Activated CD8-positive, alpha-beta memory T cell treated with anti-CD3 and anti-CD28 coated beads, Interleukin-2, amount 10 ng/mL, durations not matched to agents 7 days and 5 days (primary cell): ENCODE measurements around the gene MYL6B. TPM values are rescaled to one million over a fixed set of nuclear protein-coding genes. Genes with fewer than 3 reads are reported as not detected.
"Not testable (repeated sequence)": the region's sequence is repeated elsewhere in the genome, so short reads cannot be mapped to it uniquely, and the experiment has no call there.

Experiments used
- ATAC-seq: fragments of 150-1000 bp; cut with Tn5 transposase; one replicate; pipeline ENCODE4 v1.10.0; 2021; ENCODE audit warnings: moderate library complexity
- CTCF ChIA-PET: fragments of 350-600 bp; sonication (Branson Sonifier 250); formaldehyde crosslinking; loops from one replicate; lab custom pipeline; 2021; ENCODE audit warnings: antibody characterized with exemption; lab: Charles Lee
- DNase-seq: peaks from one replicate; pipeline ENCODE4 v3.0.0-alpha.2; 2020
- H3K27ac Mint-ChIP-seq: one replicate; pipeline ENCODE4 v1.8.0; 2021; ENCODE audit warnings: mild to moderate bottlenecking, mixed read lengths
- H3K27me3 Mint-ChIP-seq: one replicate; pipeline ENCODE4 v1.8.0; 2021; ENCODE audit warnings: mixed read lengths
- H3K36me3 Mint-ChIP-seq: one replicate; pipeline ENCODE4 v1.8.0; 2021; ENCODE audit warnings: mild to moderate bottlenecking, mixed read lengths
- H3K4me1 Mint-ChIP-seq: one replicate; pipeline ENCODE4 v1.8.0; 2021; ENCODE audit warnings: mixed read lengths
- H3K4me3 Mint-ChIP-seq: one replicate; pipeline ENCODE4 v1.8.0; 2021; ENCODE audit warnings: mild to moderate bottlenecking, moderate library complexity, mixed read lengths
- H3K9me3 Mint-ChIP-seq: one replicate; pipeline ENCODE4 v1.8.0; 2022; ENCODE audit warnings: low read depth, mixed read lengths
- total RNA-seq, 2 experiments: library from RNA; stranded (reverse); gene quantifications; one replicate each; pipeline ENCODE4 v1.2.3, GENCODE V29; 2021

Gene MYL6B
- total RNA-seq, 2 experiments from 2014 or later = 67.6 to 85.2 TPM

GRCh38 chr12:56193025-56193578, 40.7 kb downstream of the MYL6B start:
- no peaks in the 10 kb centered on the region for H3K27me3 Mint-ChIP-seq
- ATAC-seq (no peak), DNase-seq (peak; percentile 89)
- H3K4me3 Mint-ChIP-seq = no peak overlapping the region
- peaks cover 3% of the 10 kb centered on the region for H3K36me3 Mint-ChIP-seq
- CTCF ChIA-PET = interaction anchor here (0.7 to 6.7 kb wide), 10 partner anchors 12 to 271 kb away, joined by 3 to 151 read pairs (median 6); partner anchors contain the start of genes ANKRD52, ESYT1, RNF41 and ZC3H10
- H3K9me3 Mint-ChIP-seq = no peaks in the 10 kb centered on the region
- H3K27ac Mint-ChIP-seq = peak overlapping the region; percentile 67
- peaks cover 27% of the 10 kb centered on the region for H3K4me1 Mint-ChIP-seq

- H3K4me3 Mint-ChIP-seq, H3K9me3 Mint-ChIP-seq, H3K36me3 Mint-ChIP-seq, H3K27me3 Mint-ChIP-seq, ATAC-seq, H3K27ac Mint-ChIP-seq, DNase-seq: not testable (repeated sequence)
- CTCF ChIA-PET = interaction anchor here (0.6 to 1.5 kb wide), 2 partner anchors 9 to 124 kb away, joined by 3 to 8 read pairs; no protein-coding TSS in a partner anchor
- H3K4me1 Mint-ChIP-seq = peaks cover 14% of the 10 kb centered on the region
Measured at GRCh38 chr12:56196818-56197550, 44.6 kb downstream of the MYL6B start.

DNA sequence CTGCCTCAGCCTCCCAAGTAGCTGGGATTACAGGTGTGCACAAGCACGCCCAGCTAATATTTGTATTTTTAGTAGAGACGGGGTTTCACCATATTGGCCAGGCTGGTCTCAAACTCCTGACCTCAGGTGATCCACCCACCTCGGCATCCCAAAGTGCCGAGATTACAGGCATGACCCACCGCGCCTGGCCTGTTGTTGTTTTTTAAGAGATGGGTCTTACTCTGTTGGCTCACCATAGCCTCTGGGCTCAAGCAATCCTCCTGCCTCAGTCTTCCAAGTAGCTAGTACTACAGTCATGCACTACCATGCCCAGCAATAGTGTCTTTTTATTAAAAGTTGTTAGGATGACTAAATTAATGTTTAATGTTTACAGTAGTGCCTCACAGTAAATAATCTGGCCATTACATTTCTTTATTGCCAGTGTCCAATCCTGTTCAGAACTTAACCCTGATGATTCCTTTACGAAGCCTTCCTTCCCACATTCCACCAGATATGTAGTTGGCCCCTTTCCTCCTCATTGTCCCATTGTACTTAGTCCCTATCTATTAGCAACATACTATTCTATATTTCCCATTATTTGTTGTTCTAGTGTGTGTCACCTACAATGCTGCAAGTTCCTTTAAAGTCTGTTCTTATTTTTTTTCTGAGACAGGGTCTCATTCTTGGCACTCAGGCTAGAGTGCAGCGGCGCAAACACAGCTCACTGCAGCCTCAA, 45.7 kb downstream of the MYL6B start:
- CTCF ChIA-PET = interaction anchor here (1.1 kb wide), 1 partner anchor 8 kb away, joined by 3 read pairs; the partner anchor contains the start of gene SMARCC2
- DNase-seq (no peak), ATAC-seq (no peak)
- Mint-ChIP-seq H3K9me3 (no peaks in the 10 kb centered on the region), H3K27me3 (no peaks in the 10 kb centered on the region), H3K4me1 (peaks cover 5% of the 10 kb centered on the region), H3K36me3 (no peaks in the 10 kb centered on the region), H3K4me3 (no peak overlapping the region), H3K27ac (no peak overlapping the region)

DNA sequence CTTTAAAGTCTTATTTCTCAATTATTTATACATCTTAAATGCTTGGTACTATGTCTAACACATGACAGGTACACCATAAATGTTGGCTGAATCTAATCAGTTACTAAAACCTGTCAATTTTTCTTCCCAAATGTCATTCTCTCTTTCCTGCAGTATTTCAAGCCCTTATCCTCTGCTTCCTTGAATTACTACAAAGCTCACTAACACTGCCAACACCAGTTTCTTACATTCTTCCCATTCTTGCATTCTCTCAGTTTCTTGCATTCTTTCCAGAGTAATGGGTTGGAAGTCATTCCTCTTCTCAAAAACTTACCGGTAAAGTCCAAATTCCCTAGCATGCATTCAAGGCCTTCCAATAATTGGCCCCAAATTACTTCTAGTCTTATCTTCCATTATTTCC, 46.4 kb downstream of the MYL6B start:
- CTCF ChIA-PET = interaction anchor here (1.1 kb wide), 1 partner anchor 9 kb away, joined by 3 read pairs; the partner anchor contains the start of gene SMARCC2
- no peak for DNase-seq
- no peaks in the 10 kb centered on the region for H3K4me1 Mint-ChIP-seq
- no peaks in the 10 kb centered on the region for H3K9me3 Mint-ChIP-seq
- no peak overlapping the region for H3K27ac Mint-ChIP-seq
- no peaks in the 10 kb centered on the region for H3K36me3 Mint-ChIP-seq
- ATAC-seq = no peak
- H3K4me3 Mint-ChIP-seq = no peak overlapping the region
- H3K27me3 Mint-ChIP-seq = no peaks in the 10 kb centered on the region

GRCh38 chr12:56202366-56202765, 50.0 kb downstream of the MYL6B start:
- no peaks in the 10 kb centered on the region for H3K9me3 Mint-ChIP-seq
- no peaks in the 10 kb centered on the region for H3K4me1 Mint-ChIP-seq
- ATAC-seq (no peak), DNase-seq (no peak)
- H3K27ac Mint-ChIP-seq = no peak overlapping the region
- H3K27me3 Mint-ChIP-seq = no peaks in the 10 kb centered on the region
- H3K36me3 Mint-ChIP-seq = peaks cover 17% of the 10 kb centered on the region
- no peak overlapping the region for H3K4me3 Mint-ChIP-seq
- CTCF ChIA-PET = interaction anchor here (1.4 to 2.3 kb wide), 3 partner anchors 13 to 262 kb away, joined by 4 to 14 read pairs (median 7); partner anchors contain the start of genes SMARCC2 and ZC3H10

- DNase-seq (no peak), ATAC-seq (no peak)
- Mint-ChIP-seq H3K4me3 (no peak overlapping the region), H3K27me3 (no peaks in the 10 kb centered on the region), H3K4me1 (no peaks in the 10 kb centered on the region), H3K9me3 (no peaks in the 10 kb centered on the region), H3K36me3 (peaks cover 22% of the 10 kb centered on the region), H3K27ac (no peak overlapping the region)
- CTCF ChIA-PET = interaction anchor here (1.5 to 2.3 kb wide), 2 partner anchors 14 to 85 kb away, joined by 4 to 14 read pairs; partner anchors contain the start of genes SMARCC2 and ZC3H10
Measured at GRCh38 chr12:56202838-56203237, 50.5 kb downstream of the MYL6B start.

- no peak overlapping the region for H3K27ac Mint-ChIP-seq
- no peak for DNase-seq
- ATAC-seq = no peak
- no peaks in the 10 kb centered on the region for H3K4me1 Mint-ChIP-seq
- H3K36me3 Mint-ChIP-seq = peaks cover 26% of the 10 kb centered on the region
- CTCF ChIA-PET = interaction anchor here (1.5 kb wide), 1 partner anchor 12 kb away, joined by 4 read pairs; no protein-coding TSS in a partner anchor
- H3K27me3 Mint-ChIP-seq = no peaks in the 10 kb centered on the region
- no peaks in the 10 kb centered on the region for H3K9me3 Mint-ChIP-seq
- no peak overlapping the region for H3K4me3 Mint-ChIP-seq
Measured at GRCh38 chr12:56204275-56204674, 51.9 kb downstream of the MYL6B start.

DNA sequence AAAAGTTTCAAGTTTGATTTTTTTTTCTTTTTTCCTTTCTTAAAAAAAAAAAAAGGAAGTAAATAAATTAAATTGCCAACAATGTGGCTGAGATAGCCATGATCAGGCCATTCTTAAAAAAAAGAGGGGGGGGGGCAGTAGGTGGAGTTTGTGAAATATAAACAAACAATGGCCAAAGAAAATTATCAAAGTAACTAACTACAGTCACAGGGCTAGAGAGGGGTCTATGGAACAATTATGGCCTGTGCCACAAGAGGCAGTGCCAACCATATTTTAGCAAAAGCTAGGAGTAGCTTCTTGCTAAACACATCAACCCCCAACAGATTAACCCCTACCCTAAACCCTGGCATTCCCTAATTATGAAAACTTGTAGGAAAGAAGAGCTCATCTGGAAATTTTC, 53.1 kb downstream of the MYL6B start:
- DNase-seq (no peak), ATAC-seq (peak; percentile 62)
- Mint-ChIP-seq H3K9me3 (no peaks in the 10 kb centered on the region), H3K4me1 (no peaks in the 10 kb centered on the region), H3K27me3 (no peaks in the 10 kb centered on the region), H3K4me3 (no peak overlapping the region), H3K27ac (no peak overlapping the region), H3K36me3 (peaks cover 35% of the 10 kb centered on the region)
- CTCF ChIA-PET = interaction anchor here (0.8 to 3.9 kb wide), 8 partner anchors 11 to 259 kb away, joined by 3 to 17 read pairs (median 6); partner anchors contain the start of genes ANKRD52, COQ10A and SMARCC2

- DNase-seq = peak; percentile 63
- H3K27ac Mint-ChIP-seq = no peak overlapping the region
- peaks cover 40% of the 10 kb centered on the region for H3K36me3 Mint-ChIP-seq
- peak; percentile 62 for ATAC-seq
- CTCF ChIA-PET = interaction anchor here (0.6 to 3.9 kb wide), 17 partner anchors 10 to 275 kb away, joined by 3 to 24 read pairs (median 5); partner anchors contain the start of genes ANKRD52, COQ10A, IL23A and RNF41
- no peaks in the 10 kb centered on the region for H3K9me3 Mint-ChIP-seq
- H3K4me1 Mint-ChIP-seq = no peaks in the 10 kb centered on the region
- H3K4me3 Mint-ChIP-seq = no peak overlapping the region
- H3K27me3 Mint-ChIP-seq = no peaks in the 10 kb centered on the region
Measured at GRCh38 chr12:56206452-56207166, 54.2 kb downstream of the MYL6B start.

Other genes with a start within 250 kb of the MYL6B start
- 10 to 100 TPM; 46.7 to 56.4 TPM for gene PYM1, start 224.7 kb upstream of the MYL6B start, total RNA-seq
- 100 to 1,000 TPM; 301 to 312 TPM for gene DGKA, start 221.4 kb upstream of the MYL6B start, total RNA-seq
- under 1 TPM; 0.23 to 0.37 TPM for gene PMEL, start 186.5 kb upstream of the MYL6B start, total RNA-seq
- 100 to 1,000 TPM; 146 to 158 TPM for gene CDK2, start 185.8 kb upstream of the MYL6B start, total RNA-seq
- gene RAB5B, start 178.5 kb upstream of the MYL6B start, total RNA-seq = 10 to 100 TPM; 46.4 to 55.6 TPM
- gene SUOX, start 155.3 kb upstream of the MYL6B start, total RNA-seq = 10 to 100 TPM in 1 of 2 experiments, 1 to 10 TPM in 1; 2.5 to 14.6 TPM
- gene IKZF4, start 131.5 kb upstream of the MYL6B start, total RNA-seq = 10 to 100 TPM; 15.8 to 44.9 TPM
- gene RPS26, start 110.7 kb upstream of the MYL6B start, total RNA-seq = 10 to 100 TPM; 27.9 to 42.2 TPM
- gene ERBB3, start 72.4 kb upstream of the MYL6B start, total RNA-seq = 1 to 10 TPM in 1 of 2 experiments, under 1 TPM in 1; 0.94 to 1.8 TPM
- gene PA2G4, start 48.0 kb upstream of the MYL6B start, total RNA-seq = 100 to 1,000 TPM; 293 to 364 TPM
- gene RPL41, start 36.0 kb upstream of the MYL6B start, total RNA-seq = 1,000 to 10,000 TPM; 3,748 to 4,271 TPM
- gene ZC3H10, start 34.3 kb upstream of the MYL6B start, total RNA-seq = 10 to 100 TPM; 10.3 to 11.7 TPM
- gene ESYT1, start 24.3 kb upstream of the MYL6B start, total RNA-seq = 100 to 1,000 TPM; 225 to 241 TPM
- 1,000 to 10,000 TPM; 1,307 to 1,412 TPM for gene MYL6, start 5.8 kb downstream of the MYL6B start, total RNA-seq
- gene SMARCC2, start 36.9 kb downstream of the MYL6B start, total RNA-seq = 100 to 1,000 TPM; 147 to 150 TPM
- gene RNF41, start 69.3 kb downstream of the MYL6B start, total RNA-seq = 10 to 100 TPM; 28.2 to 34.2 TPM
- 10 to 100 TPM; 62.8 to 80.6 TPM for gene NABP2, start 71.8 kb downstream of the MYL6B start, total RNA-seq
- under 1 TPM; 0.87 to 0.96 TPM for gene SLC39A5, start 77.5 kb downstream of the MYL6B start, total RNA-seq
- 10 to 100 TPM; 66.9 to 68.3 TPM for gene ANKRD52, start 105.8 kb downstream of the MYL6B start, total RNA-seq
- gene COQ10A, start 114.4 kb downstream of the MYL6B start, total RNA-seq = 10 to 100 TPM; 16.0 to 17.4 TPM
- 100 to 1,000 TPM; 174 to 242 TPM for gene CS, start 147.7 kb downstream of the MYL6B start, total RNA-seq
- 100 to 1,000 TPM; 110 to 161 TPM for gene CNPY2, start 163.4 kb downstream of the MYL6B start, total RNA-seq
- gene PAN2, start 181.4 kb downstream of the MYL6B start, total RNA-seq = 10 to 100 TPM; 48.7 to 72.5 TPM
- 10 to 100 TPM in 1 of 2 experiments, 1 to 10 TPM in 1; 2.9 to 12.4 TPM for gene IL23A, start 186.3 kb downstream of the MYL6B start, total RNA-seq
- 100 to 1,000 TPM; 178 to 308 TPM for gene STAT2, start 207.5 kb downstream of the MYL6B start, total RNA-seq
- not detected for gene APOF, start 210.3 kb downstream of the MYL6B start, total RNA-seq